ENCODE measurements around the gene APRT.

APRT gene, protein sequence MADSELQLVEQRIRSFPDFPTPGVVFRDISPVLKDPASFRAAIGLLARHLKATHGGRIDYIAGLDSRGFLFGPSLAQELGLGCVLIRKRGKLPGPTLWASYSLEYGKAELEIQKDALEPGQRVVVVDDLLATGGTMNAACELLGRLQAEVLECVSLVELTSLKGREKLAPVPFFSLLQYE

DNA sequence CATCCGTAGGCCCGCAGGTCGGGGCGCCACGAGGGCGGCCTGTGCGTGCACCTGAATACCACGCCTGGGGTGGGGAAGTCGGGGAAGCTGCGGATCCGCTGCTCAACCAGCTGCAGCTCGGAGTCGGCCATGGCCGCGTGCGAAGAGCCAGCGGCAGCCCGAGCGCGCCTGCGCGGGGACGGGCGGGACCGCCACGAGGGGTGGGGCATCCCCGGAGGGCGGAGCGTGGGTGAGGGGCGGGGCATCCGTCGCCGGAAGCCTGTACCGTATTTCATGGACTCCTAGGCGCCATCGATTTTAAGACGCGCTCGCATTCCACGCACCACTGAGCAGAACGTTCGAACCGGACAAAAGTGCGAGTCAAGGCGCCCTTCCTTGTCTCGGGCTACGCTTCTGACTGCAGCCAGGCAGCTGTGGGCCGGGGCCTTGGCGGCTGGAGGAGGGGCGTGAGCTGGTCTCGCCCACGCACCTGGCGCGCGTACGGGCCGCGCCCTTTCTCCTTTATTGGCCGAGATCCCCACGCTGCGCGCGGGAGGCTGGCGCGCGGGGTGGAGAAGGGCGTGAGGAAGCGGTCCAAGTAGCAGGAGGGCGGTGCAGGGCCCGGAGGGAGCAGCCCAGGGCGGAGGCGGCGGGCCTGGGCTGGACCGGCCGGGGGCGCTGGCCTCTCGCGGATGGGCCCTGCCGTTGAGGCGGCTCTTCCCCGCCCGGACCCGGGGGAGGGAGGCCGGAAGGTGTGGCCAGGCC is at the start of gene APRT:
Gene APRT (minus strand): TSS at position 160 of the 744 bp plus-strand sequence. CDS start 29 bp downstream, at position 131.
- in situ Hi-C loops (cut with HindIII; ENCODE audit: low sequenced_read_pairs): no loop called here

DNA sequence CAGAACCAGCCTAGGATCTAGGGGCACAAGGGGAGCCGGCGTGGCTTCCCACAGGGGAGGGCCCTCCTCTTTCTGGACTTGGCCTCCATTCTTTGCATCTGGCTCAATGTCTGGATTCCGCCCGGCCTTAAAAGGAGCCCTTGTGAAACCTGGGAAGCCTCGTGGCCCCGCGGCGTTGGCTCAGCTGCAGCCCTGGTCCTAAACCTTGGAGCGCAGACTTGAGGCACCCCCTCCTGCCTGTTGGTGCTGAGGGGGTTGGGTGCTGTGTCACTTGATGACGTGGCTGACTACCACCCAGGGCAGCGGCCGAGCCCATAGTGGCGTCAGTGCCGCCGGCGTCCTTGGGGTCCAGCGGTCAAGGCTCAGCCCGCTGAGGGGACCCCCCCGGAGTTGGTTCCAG is 49.6 kb upstream of the APRT start:
- in situ Hi-C loops (cut with HindIII; ENCODE audit: low sequenced_read_pairs): no loop called here

DNA sequence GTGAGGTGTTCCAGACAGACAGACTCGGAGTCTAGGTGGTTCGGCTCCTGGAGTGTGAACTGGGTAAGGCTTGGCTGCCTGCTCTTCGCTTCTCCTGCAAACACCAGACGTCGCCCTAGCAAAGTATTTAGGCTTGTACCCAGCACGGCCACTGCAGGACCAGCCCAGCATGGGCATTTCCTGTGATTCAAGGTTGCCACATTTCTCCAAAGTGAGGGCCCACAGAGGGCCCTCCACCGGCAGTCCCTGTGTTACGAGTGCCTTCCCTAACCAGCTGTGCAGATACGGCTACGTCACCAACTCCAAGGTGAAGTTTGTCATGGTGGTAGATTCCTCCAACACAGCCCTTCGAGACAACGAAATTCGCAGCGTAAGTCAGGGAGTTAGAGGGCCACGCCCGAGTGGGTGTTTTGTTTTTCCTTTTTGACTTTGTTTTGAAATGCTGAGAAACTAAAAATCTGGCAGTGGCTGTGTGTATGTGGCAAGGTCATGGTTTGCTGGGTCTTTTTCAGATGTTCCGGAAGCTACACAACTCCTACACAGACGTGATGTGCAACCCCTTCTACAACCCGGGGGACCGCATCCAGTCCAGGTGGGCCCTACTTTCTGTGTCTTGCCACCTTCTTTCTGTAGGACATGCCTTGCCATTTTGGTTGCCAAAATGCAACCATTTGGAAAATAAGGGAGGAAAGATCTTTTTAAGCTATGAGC is 47.8 kb upstream of the APRT start:
- in situ Hi-C loops (cut with HindIII; ENCODE audit: low sequenced_read_pairs): no loop called here

DNA sequence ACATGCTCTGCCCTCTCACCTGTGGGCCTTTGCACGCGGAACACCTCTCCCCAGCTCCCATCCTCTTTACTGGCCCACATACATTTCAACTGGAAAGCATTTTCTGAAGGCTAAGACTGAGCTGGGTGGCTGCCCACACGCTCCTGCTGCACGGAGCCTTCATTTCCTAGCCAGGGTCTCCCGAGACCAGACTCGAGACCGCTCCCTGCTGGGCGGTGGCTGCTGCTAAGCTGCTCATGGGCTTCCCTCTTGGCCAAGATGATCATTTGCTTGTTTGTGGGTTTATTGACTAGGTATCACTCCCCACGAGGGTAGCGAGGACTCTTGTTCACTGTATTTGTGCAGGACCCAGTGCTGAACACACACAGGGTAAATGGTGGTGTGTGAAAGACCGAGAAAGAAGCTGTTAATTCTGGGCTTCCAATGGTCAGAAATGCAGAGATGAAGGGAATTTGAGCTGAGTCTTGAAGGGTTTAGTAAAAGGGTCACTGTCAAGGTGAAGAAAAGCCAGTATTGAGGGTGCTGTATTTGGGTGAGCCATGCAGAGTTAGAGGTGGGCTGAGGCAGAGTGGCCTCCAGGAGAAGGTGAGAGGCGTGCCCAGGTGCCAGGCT is 46.1 kb upstream of the APRT start:
- in situ Hi-C loops (cut with HindIII; ENCODE audit: low sequenced_read_pairs): no loop called here

DNA sequence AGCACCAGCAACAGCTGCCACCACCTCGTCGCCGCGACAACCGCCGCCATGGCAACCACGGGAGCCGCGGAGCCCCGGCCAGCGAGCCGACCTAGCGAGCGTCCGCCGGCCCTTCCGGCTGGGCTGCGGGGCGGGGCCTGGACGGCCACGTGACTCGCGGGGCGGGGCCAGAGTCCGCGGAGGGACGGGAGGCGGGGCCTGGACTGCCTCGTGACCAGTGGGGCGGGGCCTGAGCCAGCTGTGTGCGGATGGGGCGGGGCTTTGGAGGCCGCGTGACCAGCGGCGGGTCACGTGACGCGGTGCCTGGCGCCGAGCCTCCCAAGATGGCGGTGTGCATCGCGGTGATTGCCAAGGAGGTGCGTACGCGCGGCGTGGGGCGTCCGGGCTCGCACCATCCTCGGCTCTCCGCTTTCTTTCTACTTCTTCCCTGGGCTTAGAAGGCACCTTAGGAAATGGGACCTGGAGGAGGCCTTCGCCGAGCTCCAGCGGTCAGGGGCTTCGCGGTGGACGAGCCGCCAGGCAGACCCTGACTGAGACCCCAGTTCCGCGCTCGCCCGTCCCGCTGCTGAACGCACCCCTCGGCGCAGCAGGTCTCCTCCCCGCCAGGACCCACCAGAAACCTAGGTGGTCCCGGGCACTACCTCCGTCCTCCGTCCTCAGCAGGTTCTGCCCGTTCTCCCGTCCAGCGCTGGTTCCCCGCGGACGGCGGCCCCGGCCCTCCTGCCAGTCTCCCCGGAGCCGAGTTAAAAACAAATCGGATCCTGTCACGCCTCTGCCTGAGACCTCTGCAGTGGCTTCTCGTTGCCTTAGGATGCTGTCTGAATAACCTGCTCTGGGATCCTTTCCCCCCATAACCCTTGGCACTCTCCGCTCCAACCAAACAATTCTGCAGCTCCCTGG is 45.4 kb upstream of the APRT start, which contains the start of the genes GALNS and TRAPPC2L:
Gene GALNS (minus strand): TSS at position 120 of the 900 bp plus-strand sequence. CDS start 70 bp downstream, at position 50.
Gene TRAPPC2L (plus strand): TSS at position 300 of the 900 bp plus-strand sequence. CDS start 24 bp downstream, at position 324.
- in situ Hi-C loops (cut with HindIII; ENCODE audit: low sequenced_read_pairs): no loop called here

DNA sequence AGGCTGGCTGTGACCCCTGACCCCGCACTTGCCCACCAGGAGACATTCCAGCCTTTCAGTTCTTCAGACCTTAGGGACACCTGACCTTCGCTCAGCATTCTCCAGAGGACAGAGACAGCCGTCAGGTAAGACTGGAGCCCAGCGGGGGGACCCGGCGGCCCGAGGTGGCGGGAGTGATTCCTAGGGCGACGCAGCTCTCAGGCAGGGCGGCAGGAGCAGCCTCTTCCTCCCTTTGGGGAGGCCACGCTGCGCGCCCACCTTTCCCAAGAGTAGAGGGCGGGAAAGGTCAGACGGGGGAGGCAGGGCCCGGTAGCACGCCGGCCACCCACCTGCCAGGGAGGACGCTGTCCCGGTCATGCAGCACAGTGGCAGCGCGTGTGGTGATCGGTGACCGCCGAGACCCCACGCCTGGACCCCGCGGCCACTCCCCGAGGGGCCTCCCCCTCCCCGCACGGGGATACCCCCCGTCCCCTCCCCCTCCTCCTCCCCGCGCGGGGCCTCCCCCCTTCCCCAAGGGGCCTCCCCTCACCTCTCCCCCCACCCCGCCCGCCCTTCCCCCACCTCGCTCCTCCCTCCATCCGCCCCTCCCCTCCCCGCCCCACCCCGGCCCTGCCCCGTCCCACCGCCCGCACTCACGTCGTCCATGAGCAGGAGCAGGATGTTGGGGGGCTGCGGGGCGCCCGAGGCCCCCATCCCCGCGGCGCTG is 44.5 kb upstream of the APRT start:
- in situ Hi-C loops (cut with HindIII; ENCODE audit: low sequenced_read_pairs): no loop called here

DNA sequence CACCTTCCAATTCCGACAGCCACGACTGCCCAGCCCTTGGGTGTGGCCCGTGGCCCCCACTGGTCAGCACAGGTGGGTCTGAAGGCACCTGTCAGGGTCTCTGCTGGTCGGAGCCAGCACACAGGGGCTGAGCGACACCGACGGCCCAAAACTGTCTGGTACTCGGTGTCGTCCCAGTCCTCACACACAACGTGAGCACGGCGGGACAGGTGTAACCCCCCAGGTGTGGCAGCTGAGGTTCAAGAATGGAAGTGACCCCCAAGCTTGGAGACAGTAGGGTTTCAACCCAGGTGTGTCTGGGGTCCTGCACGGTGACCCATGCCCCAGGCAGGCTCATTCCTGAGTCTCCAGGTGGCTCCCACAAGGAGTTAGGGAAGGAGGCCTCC is 44.0 kb upstream of the APRT start:
- in situ Hi-C loops (cut with HindIII; ENCODE audit: low sequenced_read_pairs): no loop called here

DNA sequence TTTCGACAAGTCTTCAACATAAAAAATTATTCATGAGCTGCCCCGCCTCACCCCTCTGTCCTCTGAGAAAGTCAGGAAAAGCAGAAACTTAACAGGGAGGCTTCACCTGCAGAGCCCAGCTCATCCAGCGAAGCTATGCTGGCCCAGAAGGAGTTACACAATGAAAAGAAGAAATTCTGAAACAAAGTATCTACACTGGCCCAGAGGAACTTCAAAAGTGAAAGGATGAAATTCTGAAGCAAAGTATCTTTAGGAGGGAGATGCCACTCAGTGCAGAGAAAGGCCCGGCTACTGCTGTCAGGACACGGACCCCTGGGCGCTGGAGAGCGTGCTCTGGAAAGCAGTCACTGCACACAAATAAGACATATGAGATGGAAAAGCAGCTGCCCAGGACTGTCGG is 43.4 kb upstream of the APRT start:
- in situ Hi-C loops (cut with HindIII; ENCODE audit: low sequenced_read_pairs): no loop called here

DNA sequence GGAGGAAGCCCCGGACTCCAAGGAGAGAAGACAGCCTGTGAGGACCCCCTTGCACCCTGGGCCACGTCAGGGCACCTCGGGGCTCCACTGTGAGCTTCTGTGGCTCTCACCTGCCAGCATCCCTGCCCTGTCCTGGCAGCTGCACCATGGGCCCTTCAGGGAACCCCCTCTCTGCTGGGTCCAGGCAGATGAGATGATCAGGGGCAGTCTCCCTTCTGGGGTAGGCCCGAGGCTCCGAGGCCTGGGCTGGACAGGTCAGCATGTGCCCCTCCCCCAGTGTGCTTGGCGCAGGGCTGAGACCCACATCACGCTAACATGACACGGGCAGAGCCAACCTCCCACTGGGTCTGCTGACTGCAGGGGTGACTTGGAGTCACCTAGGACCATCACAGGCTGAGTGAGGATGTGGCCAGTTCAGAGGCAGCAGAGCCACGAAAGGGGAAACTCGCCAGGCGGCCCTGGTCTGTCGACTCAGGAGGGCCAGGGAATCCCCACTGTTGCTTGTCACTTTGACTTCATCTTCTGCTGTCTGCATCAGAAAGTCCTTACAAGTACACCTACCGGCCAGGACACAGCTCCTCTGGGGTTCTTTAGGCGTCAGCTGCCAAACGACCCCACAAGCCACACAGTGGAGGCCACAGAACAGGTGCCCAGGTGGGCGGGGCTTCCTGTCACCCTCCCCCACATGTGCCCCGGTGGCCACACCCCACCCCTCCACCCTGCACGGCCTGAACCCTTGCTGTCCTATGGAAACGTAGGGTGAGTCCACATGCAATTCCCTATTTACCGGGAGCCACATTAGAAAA is 42.8 kb upstream of the APRT start:
- in situ Hi-C loops (cut with HindIII; ENCODE audit: low sequenced_read_pairs): no loop called here

DNA sequence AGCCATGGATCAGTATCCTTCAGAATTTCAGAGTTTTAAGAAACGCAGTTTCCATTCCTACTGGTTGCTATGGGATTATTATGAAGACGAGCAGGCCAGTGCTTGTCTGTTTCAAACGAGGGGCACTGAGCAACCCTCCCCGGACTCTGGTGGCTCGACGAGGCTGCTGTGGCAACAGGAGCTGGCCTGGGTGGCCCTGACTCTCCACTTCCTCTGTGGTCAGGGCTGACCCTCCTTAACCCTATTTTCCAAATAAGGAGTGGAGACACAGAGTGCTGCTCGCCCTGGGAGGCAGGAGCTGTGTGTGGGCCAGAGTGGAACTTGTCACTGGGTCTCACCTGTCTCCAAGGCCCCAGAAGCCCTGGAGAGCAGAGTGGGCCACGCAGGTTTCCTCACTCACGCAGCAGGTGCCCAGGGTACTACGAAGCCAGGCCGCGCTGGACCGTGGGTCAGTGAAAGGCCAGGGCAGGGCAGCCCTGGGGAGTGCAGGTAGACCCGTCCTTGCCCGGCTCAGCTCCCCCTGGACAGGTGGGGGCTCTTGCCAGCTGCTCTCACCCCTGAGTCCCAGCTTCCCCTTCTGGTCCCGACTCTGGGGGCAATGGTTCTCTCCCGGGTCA is 41.7 kb upstream of the APRT start:
- in situ Hi-C loops (cut with HindIII; ENCODE audit: low sequenced_read_pairs): no loop called here

DNA sequence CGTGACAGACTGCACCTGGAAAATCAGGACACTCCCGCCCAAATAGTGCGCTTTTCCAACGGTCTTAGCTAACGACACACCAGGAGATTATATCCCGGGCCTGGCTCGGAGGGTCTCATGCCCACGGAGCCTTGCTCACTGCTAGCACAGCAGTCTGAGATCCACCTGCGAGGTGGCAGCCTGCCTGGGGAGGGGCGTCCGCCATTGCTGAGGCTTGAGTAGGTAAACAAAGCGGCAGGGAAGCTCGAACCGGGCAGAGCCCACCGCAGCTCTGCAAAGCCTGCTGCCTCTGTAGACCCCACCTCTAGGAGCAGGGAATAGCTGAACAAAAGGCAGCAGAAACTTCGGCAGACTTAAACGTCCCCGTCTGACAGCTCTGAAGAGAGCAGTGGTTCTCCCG is 39.9 kb upstream of the APRT start:
- in situ Hi-C loops (cut with HindIII; ENCODE audit: low sequenced_read_pairs): no loop called here

DNA sequence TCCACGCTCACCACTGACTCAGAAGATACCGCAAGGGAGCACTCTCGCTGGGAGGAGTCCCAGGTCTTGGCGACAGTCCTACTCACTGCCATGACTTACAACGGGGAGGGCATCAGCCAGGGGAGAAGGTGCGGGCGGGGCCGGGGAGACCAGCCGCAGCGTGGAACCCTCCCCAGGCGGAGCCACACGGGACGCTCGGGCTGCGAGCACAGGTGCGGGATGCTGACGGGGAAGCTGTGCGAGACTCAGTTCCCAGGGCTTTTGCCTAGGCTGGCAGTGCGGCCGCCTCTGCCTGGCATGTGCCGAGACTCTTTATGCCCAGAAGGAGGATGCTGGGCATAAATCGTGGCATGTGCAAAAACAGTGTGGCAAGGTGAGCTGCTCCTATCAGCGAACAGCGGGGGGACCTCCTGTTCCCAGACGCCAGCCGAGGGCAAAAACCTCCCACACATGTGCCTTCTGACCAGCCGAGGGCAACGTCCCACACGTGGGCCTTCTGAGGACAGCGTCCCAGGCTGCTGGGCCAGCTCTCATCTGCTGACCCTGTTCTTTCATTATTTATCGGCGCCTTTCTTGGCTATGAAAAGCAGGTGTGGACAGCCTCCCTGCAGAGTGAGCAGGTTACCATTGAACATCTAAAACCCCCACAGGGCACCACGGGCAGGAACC is 38.9 kb upstream of the APRT start:
- in situ Hi-C loops (cut with HindIII; ENCODE audit: low sequenced_read_pairs): no loop called here

DNA sequence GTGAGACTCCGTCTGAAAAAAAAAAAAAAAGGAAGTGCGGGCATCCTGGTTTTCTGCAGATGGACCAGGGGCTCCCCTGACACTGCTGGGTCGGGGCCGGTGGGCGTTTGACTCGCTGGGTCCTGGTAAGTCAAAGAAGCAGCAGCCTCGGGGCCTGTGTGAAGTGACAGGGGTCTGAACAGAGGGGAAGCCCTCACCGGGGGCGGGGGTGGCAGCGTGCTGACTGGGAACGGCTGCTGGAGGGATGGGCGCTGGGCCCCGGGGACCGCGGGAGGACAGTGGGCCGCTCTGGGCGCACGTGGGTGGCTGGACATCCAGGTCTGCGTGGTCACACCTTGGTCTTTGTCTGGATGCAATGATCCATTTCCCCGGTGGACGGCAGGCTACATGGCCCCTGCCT is 36.8 kb upstream of the APRT start:
- in situ Hi-C loops (cut with HindIII; ENCODE audit: low sequenced_read_pairs): no loop called here

DNA sequence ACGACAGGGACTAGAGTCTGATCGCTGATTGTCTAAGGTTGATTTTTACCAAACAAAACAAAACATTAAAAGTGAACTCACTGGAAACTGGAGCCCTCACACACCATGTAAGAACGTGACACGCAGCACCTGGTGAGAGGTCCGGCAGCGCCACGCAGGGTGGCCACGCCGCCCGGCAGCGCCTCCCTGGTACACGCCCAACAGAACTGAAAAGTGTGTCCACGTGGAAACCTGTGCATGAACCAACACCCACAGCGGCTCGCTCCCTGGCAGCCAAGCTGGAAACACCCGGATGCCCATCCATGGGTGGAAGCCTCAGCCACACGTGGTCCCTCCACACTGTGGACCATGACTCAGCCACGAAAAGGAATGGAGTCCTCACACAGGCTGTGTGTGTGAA is 35.9 kb upstream of the APRT start:
- in situ Hi-C loops (cut with HindIII; ENCODE audit: low sequenced_read_pairs): no loop called here

DNA sequence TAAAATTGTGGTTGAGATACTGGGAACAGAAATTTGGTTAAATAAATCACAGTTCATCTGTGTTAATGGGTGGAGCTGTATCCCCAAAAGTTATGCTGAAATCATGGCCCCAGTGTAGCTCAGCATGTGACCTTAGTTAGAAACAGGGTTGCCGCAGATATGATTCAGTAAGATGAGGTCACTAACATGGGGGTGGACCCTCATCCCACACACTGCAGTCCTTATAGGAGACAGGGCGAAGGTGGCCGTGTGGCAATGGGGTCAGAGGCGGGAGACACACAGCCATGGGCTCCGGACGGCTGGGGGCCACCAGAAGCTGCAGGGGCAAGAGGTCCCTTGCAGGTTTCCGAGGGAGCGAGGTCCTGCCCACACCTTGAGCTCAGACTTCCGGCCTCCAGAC is 34.4 kb upstream of the APRT start:
- in situ Hi-C loops (cut with HindIII; ENCODE audit: low sequenced_read_pairs): no loop called here

DNA sequence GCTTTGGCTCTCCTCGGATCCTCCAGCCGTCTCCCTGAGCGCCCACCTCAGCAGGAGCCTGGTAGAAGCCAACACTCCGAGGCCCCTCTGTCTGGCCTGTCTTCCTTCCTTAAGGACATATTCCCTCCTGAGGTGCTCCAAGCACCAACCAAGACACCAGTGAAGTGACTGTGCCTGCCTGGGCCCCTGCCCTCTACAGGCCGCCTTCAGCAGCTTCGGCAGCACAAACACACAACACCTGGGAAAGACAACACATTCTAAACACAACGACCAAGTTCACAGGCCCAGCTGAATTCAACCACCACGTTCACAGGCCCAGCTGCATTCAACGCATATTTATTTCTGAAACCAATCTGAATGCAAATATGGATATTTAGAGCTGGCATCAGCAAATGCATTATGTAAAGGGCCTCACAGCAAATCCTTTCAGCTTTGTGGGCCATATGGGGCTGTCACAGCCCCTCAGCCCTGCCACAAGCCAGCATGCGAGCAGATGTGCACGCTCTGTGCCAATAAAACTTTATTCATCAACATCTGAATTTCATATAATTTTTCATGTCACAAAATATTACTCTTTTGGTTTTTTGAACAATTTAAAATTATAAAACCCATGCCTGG is 32.8 kb upstream of the APRT start:
- in situ Hi-C loops (cut with HindIII; ENCODE audit: low sequenced_read_pairs): no loop called here

DNA sequence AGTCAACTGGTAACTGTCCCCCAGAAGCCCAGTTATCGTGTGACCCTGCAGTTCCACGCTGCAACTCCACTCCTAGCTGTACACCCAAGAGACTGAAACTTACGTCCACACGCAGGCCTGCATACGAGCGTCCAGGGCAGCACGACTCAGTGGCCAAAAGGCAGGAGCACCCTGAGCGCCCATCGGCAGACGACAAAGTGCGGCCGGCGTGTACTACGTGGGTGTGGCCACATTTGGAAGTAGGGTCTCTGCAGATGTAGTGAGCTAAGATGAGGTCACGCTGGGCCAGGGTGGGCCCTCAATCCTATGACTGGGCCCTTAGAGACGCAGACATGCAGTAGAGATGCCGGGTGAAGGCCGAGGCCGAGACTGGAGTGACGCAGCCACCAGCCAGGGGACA is 31.5 kb upstream of the APRT start:
- in situ Hi-C loops (cut with HindIII; ENCODE audit: low sequenced_read_pairs): no loop called here

DNA sequence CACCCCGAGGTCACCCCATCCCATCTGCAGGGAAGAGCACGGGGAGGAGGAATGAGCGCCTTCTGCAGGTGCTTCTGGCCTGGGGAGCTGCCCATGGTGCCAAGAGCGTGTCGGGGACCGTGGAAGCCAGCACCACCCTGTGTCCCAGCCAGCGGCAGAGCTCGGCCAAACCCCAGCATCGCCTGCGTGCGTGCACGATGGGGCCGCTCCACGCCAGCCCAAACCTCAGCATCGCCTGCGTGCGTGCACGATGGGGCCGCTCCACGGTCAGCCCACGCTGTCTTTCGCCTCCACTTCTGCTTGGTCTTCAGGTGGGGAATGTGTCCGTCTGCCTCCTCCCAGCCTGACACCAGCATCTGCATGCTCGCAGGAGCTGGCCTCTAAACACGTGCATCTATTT is 31.1 kb upstream of the APRT start:
- in situ Hi-C loops (cut with HindIII; ENCODE audit: low sequenced_read_pairs): no loop called here
